ENCODE results near the gene FBXL13.
"Not testable (repeated sequence)": the region's sequence is repeated elsewhere in the genome, so short reads cannot be mapped to it uniquely, and the experiment has no call there.

FBXL13 gene

DNA sequence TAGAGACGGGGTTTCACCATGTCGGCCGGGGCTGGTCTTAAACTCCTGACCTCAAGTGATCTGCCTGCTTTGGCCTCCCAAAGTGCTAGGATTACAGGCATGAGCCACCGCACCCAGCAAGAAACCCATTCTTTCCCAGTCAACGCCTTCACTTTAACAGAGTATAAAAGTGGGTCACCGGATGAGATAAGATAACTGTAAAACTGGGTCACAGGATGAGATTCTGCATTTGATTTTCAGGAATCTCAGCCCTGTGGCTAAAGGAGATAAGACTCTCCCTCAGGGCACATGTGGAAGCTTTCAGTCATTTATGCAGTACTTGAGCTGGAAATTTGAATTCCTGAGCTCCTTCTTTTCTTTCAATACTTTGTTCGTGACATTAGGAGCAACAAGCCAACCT lies 91.0 kb downstream of the FBXL13 start:
- DNase-seq (ENCODE audit: low read depth) = no peak

DNA sequence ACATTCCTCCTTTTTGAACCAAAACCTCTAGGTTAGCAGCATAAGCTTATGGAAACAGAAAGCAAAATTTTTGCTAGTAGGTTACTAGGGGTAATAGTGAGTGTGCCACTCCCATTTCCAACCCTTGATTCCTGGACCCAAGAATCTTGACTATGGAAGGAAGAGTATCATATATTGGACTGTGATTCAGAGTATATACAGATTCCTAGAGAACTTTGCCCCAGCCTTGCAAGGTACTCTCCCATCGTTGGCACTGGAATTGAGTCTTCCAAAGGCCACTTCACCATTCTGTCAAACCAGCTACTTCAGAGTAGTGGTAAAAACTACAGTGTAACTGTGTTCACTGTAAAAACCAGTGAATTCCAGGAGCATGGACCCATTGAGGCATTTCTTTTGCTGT lies 92.4 kb downstream of the FBXL13 start:
- no peak for DNase-seq (ENCODE audit: low read depth)

DNA sequence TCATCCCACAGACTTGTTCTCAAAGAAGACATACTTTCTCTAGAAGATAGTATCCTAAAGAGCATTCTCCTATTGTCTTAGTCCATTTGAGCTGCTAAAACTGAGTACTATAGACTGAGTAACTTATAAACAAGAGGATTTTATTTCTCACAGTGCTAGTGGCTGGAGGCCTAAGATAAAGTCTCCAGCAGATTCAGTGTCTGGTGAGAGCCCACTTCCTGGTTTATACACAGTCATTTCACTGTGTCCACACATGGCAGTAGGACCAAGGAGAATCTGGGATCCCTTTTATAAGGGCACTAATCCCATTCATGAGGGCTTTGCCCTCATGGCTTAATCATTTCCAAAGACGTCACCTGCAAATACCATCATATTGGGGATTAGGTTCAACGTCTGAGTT lies 93.1 kb downstream of the FBXL13 start:
- DNase-seq (ENCODE audit: low read depth) = no peak

- DNase-seq (ENCODE audit: low read depth) = no peak
Observed at GRCh38 chr7:102979670-102980069, 94.9 kb downstream of the FBXL13 start.

GRCh38 chr7:102978284-102978683 lies 96.3 kb downstream of the FBXL13 start:
- DNase-seq (ENCODE audit: low read depth) = no peak

DNA sequence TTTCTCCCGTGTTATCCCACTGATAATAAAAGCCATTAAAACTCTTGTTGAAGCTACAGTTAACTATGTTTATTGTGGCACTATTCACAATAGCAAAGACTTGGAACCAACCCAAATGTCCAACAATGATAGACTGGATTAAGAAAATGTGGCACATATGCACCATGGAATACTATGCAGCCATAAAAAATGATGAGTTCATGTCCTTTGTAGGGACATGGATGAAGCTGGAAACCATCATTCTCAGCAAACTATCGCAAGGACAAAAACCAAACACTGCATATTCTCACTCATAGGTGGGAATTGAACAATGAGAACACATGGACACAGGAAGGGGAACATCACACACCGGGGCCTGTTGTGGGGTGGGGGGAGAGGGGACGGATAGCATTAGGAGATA lies 97.0 kb downstream of the FBXL13 start:
- DNase-seq (ENCODE audit: low read depth) = not testable (repeated sequence)

GRCh38 chr7:102976493-102976892 lies 98.1 kb downstream of the FBXL13 start:
- no peak for DNase-seq (ENCODE audit: low read depth)

DNA sequence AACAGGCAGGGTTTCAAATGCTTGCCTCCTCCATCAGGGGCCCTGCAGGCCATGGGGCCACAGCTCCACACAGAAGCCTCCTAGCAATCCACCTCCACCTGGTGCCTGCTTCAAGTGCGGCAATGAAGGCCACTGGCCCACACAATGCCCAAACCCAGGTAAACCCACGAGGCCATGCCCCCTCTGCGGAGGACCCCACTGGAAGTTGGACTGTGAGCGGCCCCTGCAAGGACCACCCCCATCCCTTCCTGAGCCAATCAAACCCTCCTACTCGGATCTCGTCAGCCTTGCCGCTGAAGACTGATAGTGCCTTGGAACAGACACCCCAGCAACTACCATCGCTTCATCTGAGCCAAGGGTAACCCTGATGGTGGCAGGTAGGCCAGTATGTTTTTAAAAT lies 98.7 kb downstream of the FBXL13 start:
- DNase-seq (ENCODE audit: low read depth) = no peak

DNA sequence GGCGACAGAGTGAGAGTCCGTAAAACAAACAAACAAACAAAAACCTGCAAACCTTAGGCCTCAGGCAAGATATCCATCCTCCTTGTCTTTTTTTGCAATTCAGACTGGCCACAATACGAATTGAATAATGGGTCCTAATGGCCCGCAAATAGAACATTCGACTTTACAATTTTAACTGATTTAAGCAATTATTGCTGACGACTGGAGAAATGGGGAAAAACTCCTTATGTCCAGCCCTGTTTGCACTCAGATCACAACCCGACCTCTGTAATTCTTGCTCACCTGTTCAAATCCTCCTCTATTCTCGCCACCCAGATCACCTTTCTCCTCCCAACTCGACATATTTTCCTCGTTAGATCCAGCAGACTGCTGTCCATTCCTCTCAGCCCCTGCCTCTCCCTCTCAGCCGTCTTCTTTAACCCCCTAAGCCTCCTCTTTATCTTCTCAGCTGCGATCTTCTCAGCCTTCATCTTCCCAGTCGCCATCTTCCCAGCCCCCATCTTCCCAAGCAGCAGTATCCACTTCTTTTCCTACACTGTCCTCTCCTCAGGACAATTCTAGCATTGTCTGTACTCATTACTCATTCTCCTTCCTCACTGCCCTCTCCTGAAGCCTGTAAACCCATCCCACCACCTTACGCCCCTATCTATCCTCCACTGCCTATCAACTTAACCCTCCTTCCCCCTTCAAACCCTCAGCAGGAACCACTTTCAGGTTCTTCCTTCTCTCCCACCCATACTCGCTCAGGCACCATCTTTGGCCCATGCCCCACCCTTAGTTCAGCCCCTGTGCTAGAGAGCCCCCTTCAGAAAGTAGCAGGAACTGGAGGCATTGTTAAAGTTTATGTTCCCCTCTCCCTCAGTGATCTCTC lies 100.0 kb downstream of the FBXL13 start:
- DNase-seq (ENCODE audit: low read depth) = no peak

GRCh38 chr7:102973096-102973802 lies 101.3 kb downstream of the FBXL13 start:
- no peak for DNase-seq (ENCODE audit: low read depth)

GRCh38 chr7:102967798-102968197 lies 106.8 kb downstream of the FBXL13 start:
- DNase-seq (ENCODE audit: low read depth) = no peak

DNA sequence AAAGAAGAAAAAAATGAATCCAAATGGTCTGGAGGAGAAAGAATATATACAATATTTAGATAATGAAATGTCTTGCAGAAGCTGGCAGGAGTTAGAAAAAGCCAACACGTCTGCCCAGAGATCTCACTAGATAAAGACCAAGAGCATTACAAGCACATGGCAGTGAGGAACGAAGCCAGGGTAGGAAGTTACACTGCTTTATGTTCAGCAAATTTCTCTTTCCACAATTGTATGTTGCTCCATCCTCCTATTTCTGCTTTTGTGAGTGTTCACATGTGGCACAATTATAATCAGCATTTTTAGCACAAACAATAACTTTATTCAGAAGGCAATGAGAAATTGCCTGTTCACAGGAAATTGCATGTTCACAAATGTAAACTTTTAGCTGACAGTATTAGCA lies 108.1 kb downstream of the FBXL13 start:
- no peak for DNase-seq (ENCODE audit: low read depth)

GRCh38 chr7:102961993-102962392 lies 112.6 kb downstream of the FBXL13 start:
- not testable (repeated sequence) for DNase-seq (ENCODE audit: low read depth)

DNA sequence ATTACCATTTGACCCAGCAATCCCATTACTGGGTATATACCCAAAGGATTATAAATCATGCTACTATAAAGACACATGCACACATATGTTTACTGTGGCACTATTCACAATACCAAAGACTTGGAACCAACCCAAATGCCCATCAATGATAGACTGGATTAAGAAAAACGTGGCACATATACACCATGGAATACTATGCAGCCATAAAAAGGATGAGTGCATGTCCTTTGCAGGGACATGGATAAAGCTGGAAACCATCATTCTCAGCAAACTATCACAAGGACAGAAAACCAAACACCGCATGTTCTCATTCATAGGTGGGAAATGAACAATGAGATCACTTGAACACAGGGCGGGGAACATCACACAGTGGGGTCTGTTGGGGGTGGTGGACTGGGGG lies 116.6 kb downstream of the FBXL13 start:
- not testable (repeated sequence) for DNase-seq (ENCODE audit: low read depth)

GRCh38 chr7:102954359-102954758 lies 120.2 kb downstream of the FBXL13 start:
- not testable (repeated sequence) for DNase-seq (ENCODE audit: low read depth)

DNA sequence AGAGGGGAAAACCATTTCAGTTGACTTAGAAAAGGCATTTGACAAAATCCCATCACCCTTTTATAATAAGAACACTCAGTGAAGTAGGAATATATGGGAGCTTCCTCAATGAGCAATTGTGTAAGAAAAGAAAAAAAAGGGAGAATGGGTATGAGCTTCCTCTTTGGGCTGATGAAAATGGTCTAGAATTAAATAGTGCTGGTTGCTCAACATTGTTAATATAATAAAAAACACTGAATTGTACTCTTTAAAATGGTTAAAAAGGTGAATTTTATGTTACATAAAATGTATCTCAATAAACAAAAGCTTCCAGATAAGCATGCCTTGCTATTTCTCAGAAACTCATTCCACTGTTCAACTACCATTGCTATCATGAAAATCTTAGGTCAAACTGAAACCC lies 121.2 kb downstream of the FBXL13 start:
- DNase-seq (ENCODE audit: low read depth) = no peak

DNA sequence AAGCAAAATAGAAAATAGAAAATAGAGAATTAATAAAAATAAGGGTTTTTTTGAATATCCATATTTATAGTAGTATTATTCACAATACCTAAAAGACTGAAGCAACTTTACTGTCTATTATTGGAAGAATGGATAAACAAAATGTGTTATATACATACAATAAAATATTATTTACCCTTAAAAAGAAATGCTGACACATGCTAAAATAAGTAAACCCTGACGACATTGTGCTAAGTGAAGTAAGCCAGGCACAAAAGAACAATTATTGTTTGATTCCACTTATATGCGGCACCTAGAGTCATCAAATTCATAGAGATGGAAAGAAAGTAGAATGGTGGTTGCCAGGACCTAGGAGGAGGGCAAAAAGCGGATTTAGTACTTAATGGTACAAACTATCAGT lies 122.8 kb downstream of the FBXL13 start:
- no peak for DNase-seq (ENCODE audit: low read depth)

DNA sequence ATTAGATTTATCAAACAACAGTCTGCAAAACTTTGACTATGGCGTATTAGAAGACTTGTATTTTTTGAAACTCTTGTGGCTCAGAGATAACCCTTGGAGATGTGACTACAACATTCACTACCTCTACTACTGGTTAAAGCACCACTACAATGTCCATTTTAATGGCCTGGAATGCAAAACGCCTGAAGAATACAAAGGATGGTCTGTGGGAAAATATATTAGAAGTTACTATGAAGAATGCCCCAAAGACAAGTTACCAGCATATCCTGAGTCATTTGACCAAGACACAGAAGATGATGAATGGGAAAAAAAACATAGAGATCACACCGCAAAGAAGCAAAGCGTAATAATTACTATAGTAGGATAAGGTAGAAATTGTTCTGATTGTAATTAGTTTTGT lies 130.4 kb downstream of the FBXL13 start:
- no peak for DNase-seq (ENCODE audit: low read depth)

GRCh38 chr7:102943423-102944169 lies 131.0 kb downstream of the FBXL13 start:
- DNase-seq (ENCODE audit: low read depth) = no peak

DNA sequence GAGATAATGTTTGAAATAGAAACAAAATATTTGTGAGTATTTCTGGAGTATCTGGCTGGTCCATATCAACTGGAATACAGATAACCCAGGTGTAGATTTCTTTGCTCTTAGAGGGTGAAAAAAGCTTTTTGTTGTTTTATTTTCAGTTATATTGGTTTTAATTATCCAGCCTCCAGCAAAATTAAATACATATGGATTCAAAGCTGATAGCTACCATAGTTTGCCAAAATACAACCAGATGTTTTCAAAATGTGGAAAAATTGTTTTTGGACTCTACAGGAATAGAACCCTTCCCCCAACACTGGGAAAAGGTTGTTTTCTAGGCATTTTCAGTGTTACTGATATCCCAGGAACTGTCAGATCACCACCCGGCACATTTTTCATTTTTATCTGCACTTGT lies 131.7 kb downstream of the FBXL13 start:
- no peak for DNase-seq (ENCODE audit: low read depth)

DNA sequence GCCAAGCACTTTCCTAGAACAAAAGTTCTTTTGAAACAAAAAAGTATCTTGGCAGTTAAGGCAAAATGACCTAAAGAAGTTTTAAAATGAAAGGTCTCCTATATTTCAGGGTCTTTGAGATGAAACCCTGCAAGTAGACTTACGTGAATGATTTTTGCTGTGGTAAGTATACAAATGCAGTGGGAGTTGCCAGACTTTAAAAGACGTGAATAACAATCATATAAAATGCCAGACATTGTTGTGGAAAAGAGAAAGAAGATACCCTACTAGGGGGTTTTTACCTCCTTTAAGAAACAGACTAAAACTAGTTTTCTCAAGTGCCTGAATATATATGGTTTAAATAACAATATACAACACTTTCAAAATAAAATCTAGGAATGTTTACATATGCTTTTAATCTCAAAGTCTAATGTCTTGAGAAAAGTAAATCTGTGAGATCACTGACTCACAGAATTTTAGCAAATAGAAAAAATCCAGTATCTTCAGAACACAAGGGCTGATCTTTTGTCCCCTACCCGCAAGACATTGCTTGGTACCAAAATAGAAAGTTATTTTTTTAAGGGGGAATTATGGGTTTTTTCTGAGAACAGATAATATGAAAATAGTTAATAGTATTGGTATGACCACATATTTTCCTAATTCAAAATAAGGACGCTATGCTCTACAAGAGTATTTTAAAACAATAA lies 132.3 kb downstream of the FBXL13 start:
- DNase-seq (ENCODE audit: low read depth) = no peak

GRCh38 chr7:102938679-102939078 lies 135.9 kb downstream of the FBXL13 start:
- DNase-seq (ENCODE audit: low read depth) = no peak
